MM.1S (cell line): Measurements from ENCODE around the gene LRRC8A.

ENCODE experiments used
- CTCF ChIP-seq: fragments of 300-600 bp; sonication (generic); IDR thresholded peaks from 2 replicates; pipeline ENCODE4 v1.5.1; 2016; ENCODE audit warnings: antibody characterized with exemption, low read length, mixed read lengths
- EZH2 ChIP-seq: fragments of 300-600 bp; sonication (generic); optimal IDR thresholded peaks from 2 replicates; pipeline ENCODE3; 2017; ENCODE audit warnings: low read depth, mild to moderate bottlenecking, antibody characterized with exemption, low read length, mixed read lengths
- EZH2phosphoT487 ChIP-seq: fragments of 300-600 bp; sonication (generic); IDR thresholded peaks from 2 replicates; pipeline ENCODE4 v1.6.1; 2018; ENCODE audit warnings: antibody characterized with exemption, low read length

GRCh38 chr9:128885376-128885775, 3.4 kb downstream of the LRRC8A start:
- TF ChIP-seq CTCF = no peak
- TF ChIP-seq EZH2 = no peak
- no peak for TF ChIP-seq EZH2phosphoT487
